ENCODE measurements around the gene NKX3-2.

NKX3-2 gene

DNA sequence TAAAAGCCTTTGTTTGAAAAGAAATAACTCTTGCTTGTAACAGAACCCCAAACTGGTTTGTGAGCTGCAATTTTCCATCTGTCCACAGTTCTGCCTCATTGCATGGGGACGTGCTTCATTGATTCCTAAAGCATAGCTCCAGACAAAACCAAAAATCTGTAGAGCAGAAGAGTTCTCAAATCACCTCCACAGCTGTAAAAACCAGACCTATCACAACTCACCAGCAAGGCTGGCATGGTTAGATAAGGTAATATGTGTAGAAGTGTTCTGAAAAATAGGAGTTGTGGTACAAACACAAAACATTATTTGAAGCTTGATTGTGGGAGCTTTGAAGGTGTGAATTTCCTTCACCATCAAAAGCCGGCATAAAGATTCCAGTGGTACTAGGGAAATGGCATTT lies 47.7 kb downstream of the NKX3-2 start:
- no peak for TF ChIP-seq JUND (IDR thresholded peaks at IDR 0.05; ENCODE audit: low read depth)
- DNase-seq (ENCODE audit: low read depth in 1 of 2, low spot score in 1 of 2) = no peak
- in situ Hi-C loops (cut with HindIII; ENCODE audit: low pct_unique_long_range_greater_than_20kb, low sequenced_read_pairs) = no loop called here

DNA sequence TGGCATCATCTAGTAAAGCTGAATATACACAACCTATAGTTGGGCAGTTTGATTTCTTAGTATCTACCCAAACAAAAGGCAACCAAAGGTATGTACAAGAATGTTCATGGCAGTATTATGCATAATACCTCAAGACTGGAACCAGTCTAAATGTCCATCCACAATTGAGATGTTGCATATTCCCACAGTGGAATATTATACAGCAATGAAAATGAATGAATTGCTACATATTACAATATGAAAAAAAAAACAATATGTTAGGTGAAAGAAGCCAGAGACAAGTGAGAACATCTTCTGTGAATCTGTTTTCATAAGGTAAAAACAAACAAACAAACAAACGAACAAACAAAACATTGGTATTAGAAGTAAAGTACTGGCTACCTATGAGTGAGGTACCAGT lies 48.6 kb downstream of the NKX3-2 start:
- in situ Hi-C loops (cut with HindIII; ENCODE audit: low pct_unique_long_range_greater_than_20kb, low sequenced_read_pairs) = no loop called here
- TF ChIP-seq JUND (IDR thresholded peaks at IDR 0.05; ENCODE audit: low read depth) = no peak
- no peak for DNase-seq (ENCODE audit: low read depth in 1 of 2, low spot score in 1 of 2)

DNA sequence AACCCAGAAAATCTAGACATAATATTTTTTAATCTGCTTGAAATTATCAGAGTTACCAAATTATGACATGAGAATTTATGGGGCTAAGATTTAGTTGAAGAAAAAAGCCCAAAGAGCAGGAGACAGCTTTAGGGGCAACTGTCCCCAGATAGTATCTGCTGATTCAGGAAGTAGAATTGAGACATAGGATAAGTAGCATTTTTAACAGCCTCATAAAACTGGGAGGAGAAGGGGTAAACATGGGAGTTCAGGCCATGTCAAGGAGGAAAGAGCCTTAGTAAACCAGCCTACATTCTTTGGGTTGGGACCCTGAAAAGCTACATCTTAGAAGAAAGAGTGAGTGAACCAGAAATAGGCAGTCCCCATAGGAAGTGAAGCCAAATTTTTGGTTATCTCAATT lies 50.5 kb downstream of the NKX3-2 start:
- in situ Hi-C loops (cut with HindIII; ENCODE audit: low pct_unique_long_range_greater_than_20kb, low sequenced_read_pairs) = no loop called here
- DNase-seq (ENCODE audit: low read depth in 1 of 2, low spot score in 1 of 2) = no peak

DNA sequence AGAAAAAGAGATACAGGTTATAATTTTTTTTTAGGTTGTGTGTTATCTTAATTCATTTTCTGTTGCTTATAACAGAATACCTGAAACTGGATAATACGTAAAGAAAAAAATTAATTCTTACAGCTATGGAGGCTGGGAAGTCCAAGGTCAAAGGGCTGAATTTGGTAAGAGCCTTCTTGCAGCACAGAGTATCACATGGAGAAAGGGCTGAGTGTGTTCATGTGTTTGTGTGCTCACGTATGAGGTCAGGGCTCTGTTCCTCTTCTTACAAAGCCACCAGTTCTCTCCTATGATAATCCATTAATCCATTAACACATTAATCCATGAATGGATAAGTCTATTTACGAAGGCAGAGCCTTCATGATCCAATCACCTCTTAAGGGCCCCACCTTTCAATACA lies 51.6 kb downstream of the NKX3-2 start:
- no peak for TF ChIP-seq JUND (IDR thresholded peaks at IDR 0.05; ENCODE audit: low read depth)
- in situ Hi-C loops (cut with HindIII; ENCODE audit: low pct_unique_long_range_greater_than_20kb, low sequenced_read_pairs) = no loop called here

More for the DNA sequence above, 50.5 kb downstream of the NKX3-2 start:
- no peak for TF ChIP-seq JUND (IDR thresholded peaks at IDR 0.05; ENCODE audit: low read depth)

More for the DNA sequence above, 51.6 kb downstream of the NKX3-2 start:
- DNase-seq (ENCODE audit: low read depth in 1 of 2, low spot score in 1 of 2) = no peak
